Nephron (organoid): ENCODE data around the gene DPYD.
A peak's percentile ranks its signal among the peaks of the same experiment; 100 is the strongest.

Experiments
- H3K27ac Mint-ChIP-seq, 3 experiments: 2 replicates each; pipeline ENCODE4 v1.8.0; 2020; ENCODE audit warnings: mixed read lengths in 3 of 3, mild to moderate bottlenecking in 2 of 3, moderate library complexity in 1 of 3
- H3K27me3 Mint-ChIP-seq: 2 replicates; pipeline ENCODE4 v1.8.0; 2021; ENCODE audit warnings: low read depth, mild to moderate bottlenecking, moderate library complexity, mixed read lengths
- H3K36me3 Mint-ChIP-seq: 2 replicates; pipeline ENCODE4 v1.8.0; 2020; ENCODE audit warnings: low read depth, mixed read lengths
- H3K4me1 Mint-ChIP-seq: 2 replicates; pipeline ENCODE4 v1.8.0; 2020; ENCODE audit warnings: mixed read lengths
- H3K4me3 Mint-ChIP-seq, 3 experiments: 2 replicates each; pipeline ENCODE4 v1.8.0; 2020; ENCODE audit warnings: mild to moderate bottlenecking in 3 of 3, mixed read lengths in 3 of 3, moderate library complexity in 2 of 3
- H3K9me3 Mint-ChIP-seq: 2 replicates; pipeline ENCODE4 v1.8.0; 2020; ENCODE audit warnings: mixed read lengths
- CTCF ChIP-seq, 3 experiments: fragments of 200-600 bp; sonication (generic); IDR thresholded peaks; one replicate each; pipeline ENCODE4 v1.5.0; 2021; ENCODE audit warnings: antibody characterized with exemption in 3 of 3; ENCODE audit not compliant: unreplicated experiment in 3 of 3

The DPYD gene

GRCh38 chr1:97849345-97850340 is 71.2 kb downstream of the DPYD start:
- H3K4me3 Mint-ChIP-seq, result no peak overlapping the region
- H3K9me3 Mint-ChIP-seq, result no peaks in the 10 kb centered on the region
- H3K36me3 Mint-ChIP-seq, result no peaks in the 10 kb centered on the region
- H3K27me3 Mint-ChIP-seq, result no peaks in the 10 kb centered on the region
- H3K27ac Mint-ChIP-seq, result peak overlapping the region in 1 of 3 experiments; percentile 18
- no peaks in the 10 kb centered on the region for H3K4me1 Mint-ChIP-seq
- no peak for TF ChIP-seq CTCF (IDR thresholded peaks at IDR 0.05; ENCODE audit: unreplicated experiment in 3 of 3)

- Mint-ChIP-seq H3K27me3 (no peaks in the 10 kb centered on the region), H3K27ac (no peak overlapping the region), H3K9me3 (peaks cover 3% of the 10 kb centered on the region), H3K4me1 (no peaks in the 10 kb centered on the region), H3K4me3 (no peak overlapping the region), H3K36me3 (no peaks in the 10 kb centered on the region)
- no peak for TF ChIP-seq CTCF (IDR thresholded peaks at IDR 0.05; ENCODE audit: unreplicated experiment in 3 of 3)
Observed at GRCh38 chr1:97845805-97846204, 75.0 kb downstream of the DPYD start.

GRCh38 chr1:97844552-97845089 is 76.2 kb downstream of the DPYD start:
- Mint-ChIP-seq H3K4me1 (no peaks in the 10 kb centered on the region), H3K27ac (no peak overlapping the region), H3K36me3 (no peaks in the 10 kb centered on the region), H3K27me3 (no peaks in the 10 kb centered on the region), H3K4me3 (no peak overlapping the region), H3K9me3 (peaks cover 3% of the 10 kb centered on the region)
- TF ChIP-seq CTCF (IDR thresholded peaks at IDR 0.05; ENCODE audit: unreplicated experiment in 3 of 3), result no peak

GRCh38 chr1:97841338-97841737 is 79.5 kb downstream of the DPYD start:
- Mint-ChIP-seq H3K4me1 (peaks cover 7% of the 10 kb centered on the region), H3K9me3 (peaks cover 3% of the 10 kb centered on the region), H3K36me3 (no peaks in the 10 kb centered on the region), H3K27ac (no peak overlapping the region), H3K27me3 (no peaks in the 10 kb centered on the region), H3K4me3 (no peak overlapping the region)
- no peak for TF ChIP-seq CTCF (IDR thresholded peaks at IDR 0.05; ENCODE audit: unreplicated experiment in 3 of 3)

- TF ChIP-seq CTCF (IDR thresholded peaks at IDR 0.05; ENCODE audit: unreplicated experiment in 3 of 3), result no peak
- peak overlapping the region in 1 of 3 experiments; percentile 37 for H3K27ac Mint-ChIP-seq
Observed at GRCh38 chr1:97837161-97837560, 83.7 kb downstream of the DPYD start.

More at GRCh38 chr1:97837161-97837560, 83.7 kb downstream of the DPYD start:
- Mint-ChIP-seq H3K27me3 (no peaks in the 10 kb centered on the region), H3K4me3 (no peak overlapping the region), H3K4me1 (peaks cover 15% of the 10 kb centered on the region), H3K9me3 (no peaks in the 10 kb centered on the region), H3K36me3 (no peaks in the 10 kb centered on the region)
